ENCODE measurements around the gene ICAM2.
"Not testable (repeated sequence)": the region's sequence is repeated elsewhere in the genome, so short reads cannot be mapped to it uniquely, and the experiment has no call there.

The ICAM2 gene

GRCh38 chr17:64009571-64010402, 10.6 kb downstream of the ICAM2 start:
- no peak for TF ChIP-seq CTCF (IDR thresholded peaks at IDR 0.05; ENCODE audit: borderline replicate concordance, insufficient read depth, low read depth, low read length)

GRCh38 chr17:64008830-64009229, 11.6 kb downstream of the ICAM2 start:
- no peak overlapping the region for H3K4me3 ChIP-seq (ENCODE audit: low read depth, low read length)
- no peak for TF ChIP-seq CTCF (IDR thresholded peaks at IDR 0.05; ENCODE audit: borderline replicate concordance, insufficient read depth, low read depth, low read length)

More at GRCh38 chr17:64009571-64010402, 10.6 kb downstream of the ICAM2 start:
- no peak overlapping the region for H3K4me3 ChIP-seq (ENCODE audit: low read depth, low read length)

GRCh38 chr17:64008346-64008745, 12.1 kb downstream of the ICAM2 start:
- no peak for TF ChIP-seq CTCF (IDR thresholded peaks at IDR 0.05; ENCODE audit: borderline replicate concordance, insufficient read depth, low read depth, low read length)
- H3K4me3 ChIP-seq (ENCODE audit: low read depth, low read length): no peak overlapping the region

- no peak overlapping the region for H3K4me3 ChIP-seq (ENCODE audit: low read depth, low read length)
- TF ChIP-seq CTCF (IDR thresholded peaks at IDR 0.05; ENCODE audit: borderline replicate concordance, insufficient read depth, low read depth, low read length): no peak
Observed at GRCh38 chr17:64007838-64008282, 12.6 kb downstream of the ICAM2 start.

GRCh38 chr17:64007089-64007837, 13.2 kb downstream of the ICAM2 start:
- not testable (repeated sequence) for H3K4me3 ChIP-seq (ENCODE audit: low read depth, low read length)

- H3K4me3 ChIP-seq (ENCODE audit: low read depth, low read length): no peak overlapping the region
- TF ChIP-seq CTCF (IDR thresholded peaks at IDR 0.05; ENCODE audit: borderline replicate concordance, insufficient read depth, low read depth, low read length): no peak
Observed at GRCh38 chr17:64006361-64007088, 13.9 kb downstream of the ICAM2 start.

- TF ChIP-seq CTCF (IDR thresholded peaks at IDR 0.05; ENCODE audit: borderline replicate concordance, insufficient read depth, low read depth, low read length): no peak
- no peak overlapping the region for H3K4me3 ChIP-seq (ENCODE audit: low read depth, low read length)
Observed at GRCh38 chr17:64005734-64006167, 14.7 kb downstream of the ICAM2 start.

Measured in GM12875 (cell line).